ENCODE results near the gene POU3F1.

DNA sequence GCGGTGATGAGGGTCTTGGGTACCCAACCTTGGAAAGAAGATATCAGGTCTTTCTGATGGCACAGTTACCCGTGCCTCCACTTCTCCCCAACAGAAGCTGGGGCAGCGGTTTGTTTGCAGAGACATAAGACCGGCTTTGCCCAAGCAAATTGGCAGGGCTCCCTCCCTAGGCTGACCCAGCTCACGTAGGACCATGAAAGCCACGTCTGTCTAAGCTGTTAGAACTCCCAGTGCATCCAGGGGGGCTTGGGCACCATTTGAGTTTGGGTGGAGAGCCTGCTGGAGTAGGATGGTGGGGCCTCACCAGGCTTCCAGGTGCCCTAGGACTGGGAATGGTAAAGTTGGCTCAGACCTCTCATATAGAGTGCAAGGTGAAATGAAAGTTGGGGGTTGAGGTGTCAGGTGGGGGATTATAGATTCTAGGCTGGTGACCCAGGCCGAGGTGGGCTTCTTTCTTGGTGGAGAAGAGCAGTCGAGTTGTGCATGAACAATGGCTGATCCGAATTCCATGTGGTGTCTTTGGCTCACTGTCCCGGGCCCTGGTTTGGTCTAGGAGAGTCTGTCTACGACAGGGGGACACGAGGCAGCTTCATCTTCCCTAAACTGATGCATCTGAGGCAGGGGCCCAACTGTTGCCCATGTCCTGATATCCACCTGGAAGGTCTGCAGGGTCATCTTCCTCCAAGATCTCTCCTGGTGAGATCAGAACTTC is 3.4 kb downstream of the POU3F1 start:
- TF ChIP-seq, protein P1, sequence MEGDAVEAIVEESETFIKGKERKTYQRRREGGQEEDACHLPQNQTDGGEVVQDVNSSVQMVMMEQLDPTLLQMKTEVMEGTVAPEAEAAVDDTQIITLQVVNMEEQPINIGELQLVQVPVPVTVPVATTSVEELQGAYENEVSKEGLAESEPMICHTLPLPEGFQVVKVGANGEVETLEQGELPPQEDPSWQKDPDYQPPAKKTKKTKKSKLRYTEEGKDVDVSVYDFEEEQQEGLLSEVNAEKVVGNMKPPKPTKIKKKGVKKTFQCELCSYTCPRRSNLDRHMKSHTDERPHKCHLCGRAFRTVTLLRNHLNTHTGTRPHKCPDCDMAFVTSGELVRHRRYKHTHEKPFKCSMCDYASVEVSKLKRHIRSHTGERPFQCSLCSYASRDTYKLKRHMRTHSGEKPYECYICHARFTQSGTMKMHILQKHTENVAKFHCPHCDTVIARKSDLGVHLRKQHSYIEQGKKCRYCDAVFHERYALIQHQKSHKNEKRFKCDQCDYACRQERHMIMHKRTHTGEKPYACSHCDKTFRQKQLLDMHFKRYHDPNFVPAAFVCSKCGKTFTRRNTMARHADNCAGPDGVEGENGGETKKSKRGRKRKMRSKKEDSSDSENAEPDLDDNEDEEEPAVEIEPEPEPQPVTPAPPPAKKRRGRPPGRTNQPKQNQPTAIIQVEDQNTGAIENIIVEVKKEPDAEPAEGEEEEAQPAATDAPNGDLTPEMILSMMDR (IDR thresholded peaks at IDR 0.05; ENCODE audit: low read length): no peak
- no peak for TF ChIP-seq EZH2 (IDR thresholded peaks at IDR 0.05; ENCODE audit: borderline replicate concordance, low read length)
